ENCODE data around the gene STIL. TPM values are rescaled to one million over a fixed set of nuclear protein-coding genes. Genes with fewer than 3 reads are reported as not detected.

Gene STIL
- total and polyA plus RNA-seq, 4 donors, result 0.85 to 5.9 (median 1.4) TPM

DNA sequence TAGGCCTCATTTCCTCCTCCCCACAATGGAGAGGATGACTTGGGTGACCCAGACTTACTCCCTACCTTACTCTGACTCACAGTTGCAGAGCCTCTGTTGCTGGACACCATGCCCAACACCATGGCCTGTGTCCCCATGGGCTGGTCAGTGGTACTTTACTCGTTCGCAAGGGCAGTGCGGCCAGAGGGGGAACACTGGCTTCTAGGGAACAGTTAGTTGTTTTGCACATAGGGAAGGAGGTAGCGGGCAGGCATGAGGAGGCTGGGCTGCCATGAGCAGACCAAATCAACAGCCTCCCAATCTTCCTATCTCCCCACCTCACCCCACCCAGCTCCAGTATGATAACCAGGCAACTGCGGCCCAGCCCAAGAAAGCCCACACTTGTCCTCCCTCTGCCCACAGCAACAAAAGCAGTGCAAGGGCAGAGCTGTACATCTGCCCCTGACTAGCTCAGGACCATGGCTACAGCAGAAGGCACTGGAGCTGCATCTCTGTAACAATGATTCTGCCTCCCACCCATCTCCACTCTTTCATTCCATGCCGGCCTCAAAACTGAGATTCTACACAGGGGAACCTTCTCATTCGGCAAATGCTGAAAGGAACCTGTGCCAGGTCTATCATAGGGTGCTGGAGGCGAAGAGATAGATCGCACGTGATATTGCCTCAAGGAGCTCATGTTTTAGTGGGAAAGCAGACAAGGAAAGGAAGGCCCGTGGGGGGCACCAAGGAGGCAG lies 100.5 kb downstream of the STIL start:
- Histone ChIP-seq H3K4me1 (ENCODE audit: control insufficient read depth in 5 of 5, insufficient read depth in 5 of 5, low read length in 5 of 5) (peaks cover 0 to 6% (median 0%) of the 10 kb centered on the region in 5 donors), H3K9me3 (ENCODE audit: control insufficient read depth in 4 of 4, insufficient read depth in 3 of 4, low read length in 3 of 4) (no peaks in the 10 kb centered on the region), H3K27me3 (ENCODE audit: control insufficient read depth in 3 of 3, insufficient read depth in 3 of 3, low read length in 2 of 3) (peaks cover 0 to 8% (median 0%) of the 10 kb centered on the region in 3 donors), H3K36me3 (ENCODE audit: control insufficient read depth in 4 of 4, insufficient read depth in 4 of 4, low read length in 4 of 4) (no peaks in the 10 kb centered on the region), H3K4me3 (no peak overlapping the region), H3K27ac (ENCODE audit: low read depth in 1 of 2, low read length in 1 of 2) (peak overlapping the region in 1 of 2 donors; percentile 69), H3K9ac (ENCODE audit: insufficient read depth in 1 of 2, low read length in 2 of 2) (no peak overlapping the region)
- ATAC-seq (ENCODE audit: insufficient read depth, low FRiP score) (no peak), DNase-seq (no peak)
- TF ChIP-seq, protein P1, sequence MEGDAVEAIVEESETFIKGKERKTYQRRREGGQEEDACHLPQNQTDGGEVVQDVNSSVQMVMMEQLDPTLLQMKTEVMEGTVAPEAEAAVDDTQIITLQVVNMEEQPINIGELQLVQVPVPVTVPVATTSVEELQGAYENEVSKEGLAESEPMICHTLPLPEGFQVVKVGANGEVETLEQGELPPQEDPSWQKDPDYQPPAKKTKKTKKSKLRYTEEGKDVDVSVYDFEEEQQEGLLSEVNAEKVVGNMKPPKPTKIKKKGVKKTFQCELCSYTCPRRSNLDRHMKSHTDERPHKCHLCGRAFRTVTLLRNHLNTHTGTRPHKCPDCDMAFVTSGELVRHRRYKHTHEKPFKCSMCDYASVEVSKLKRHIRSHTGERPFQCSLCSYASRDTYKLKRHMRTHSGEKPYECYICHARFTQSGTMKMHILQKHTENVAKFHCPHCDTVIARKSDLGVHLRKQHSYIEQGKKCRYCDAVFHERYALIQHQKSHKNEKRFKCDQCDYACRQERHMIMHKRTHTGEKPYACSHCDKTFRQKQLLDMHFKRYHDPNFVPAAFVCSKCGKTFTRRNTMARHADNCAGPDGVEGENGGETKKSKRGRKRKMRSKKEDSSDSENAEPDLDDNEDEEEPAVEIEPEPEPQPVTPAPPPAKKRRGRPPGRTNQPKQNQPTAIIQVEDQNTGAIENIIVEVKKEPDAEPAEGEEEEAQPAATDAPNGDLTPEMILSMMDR (IDR thresholded peaks at IDR 0.05; ENCODE audit: control extremely low read depth, extremely low read depth), result no peak
- WGBS, 2 donors, result 83 to 85% methylated on average over 11 of the region's 11 CpGs

DNA sequence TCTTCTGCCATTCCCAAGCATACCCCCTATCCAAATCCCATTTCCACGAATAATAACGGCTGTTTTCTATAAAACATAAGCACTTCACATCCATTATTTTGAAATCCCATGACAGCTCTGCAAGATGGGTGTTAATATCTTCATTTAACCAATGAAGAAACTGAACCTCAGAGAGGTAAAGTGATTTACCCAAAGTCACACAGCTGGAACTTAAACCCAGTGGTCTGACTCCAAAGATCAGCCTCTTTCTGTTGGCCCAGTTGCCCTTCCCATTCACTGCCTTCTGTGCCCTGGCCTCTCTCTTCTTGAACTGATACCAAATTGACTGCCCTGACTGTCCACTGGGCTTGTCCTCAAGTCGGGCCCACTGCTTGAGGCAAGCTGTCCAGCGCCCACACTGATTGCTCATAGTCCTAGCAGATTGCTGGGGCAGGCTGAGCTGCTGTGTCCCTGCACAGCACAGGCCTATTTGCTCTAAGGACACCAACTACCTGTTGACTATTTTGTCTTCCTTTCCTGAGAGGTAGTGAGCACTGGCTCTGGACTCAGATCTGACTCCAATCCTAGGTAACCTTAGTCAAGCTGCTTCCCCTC lies 101.2 kb downstream of the STIL start:
- Histone ChIP-seq H3K4me1 (ENCODE audit: control insufficient read depth in 5 of 5, insufficient read depth in 5 of 5, low read length in 5 of 5) (peaks cover 0 to 6% (median 0%) of the 10 kb centered on the region in 5 donors), H3K36me3 (ENCODE audit: control insufficient read depth in 4 of 4, insufficient read depth in 4 of 4, low read length in 4 of 4) (no peaks in the 10 kb centered on the region), H3K27ac (ENCODE audit: low read depth in 1 of 2, low read length in 1 of 2) (peak overlapping the region; percentile 54 to 83), H3K9ac (ENCODE audit: insufficient read depth in 1 of 2, low read length in 2 of 2) (no peak overlapping the region), H3K4me3 (no peak overlapping the region), H3K27me3 (ENCODE audit: control insufficient read depth in 3 of 3, insufficient read depth in 3 of 3, low read length in 2 of 3) (peaks cover 0 to 13% (median 0%) of the 10 kb centered on the region in 3 donors), H3K9me3 (ENCODE audit: control insufficient read depth in 4 of 4, insufficient read depth in 3 of 4, low read length in 3 of 4) (no peaks in the 10 kb centered on the region)
- whole genome bisulfite sequencing, 2 donors, result 74 to 83% methylated on average over 4 of the region's 4 CpGs
- ATAC-seq (ENCODE audit: insufficient read depth, low FRiP score), result no peak
- no peak for DNase-seq
- TF ChIP-seq, protein P1 (IDR thresholded peaks at IDR 0.05; ENCODE audit: control extremely low read depth, extremely low read depth), result no peak

GRCh38 chr1:47211796-47212269 lies 102.1 kb downstream of the STIL start:
- Histone ChIP-seq H3K4me1 (ENCODE audit: control insufficient read depth in 5 of 5, insufficient read depth in 5 of 5, low read length in 5 of 5) (peaks cover 0 to 6% (median 0%) of the 10 kb centered on the region in 5 donors), H3K4me3 (no peak overlapping the region), H3K27me3 (ENCODE audit: control insufficient read depth in 3 of 3, insufficient read depth in 3 of 3, low read length in 2 of 3) (peaks cover 0 to 14% (median 0%) of the 10 kb centered on the region in 3 donors), H3K36me3 (ENCODE audit: control insufficient read depth in 4 of 4, insufficient read depth in 4 of 4, low read length in 4 of 4) (no peaks in the 10 kb centered on the region), H3K27ac (ENCODE audit: low read depth in 1 of 2, low read length in 1 of 2) (peak overlapping the region; percentile 54 to 83), H3K9ac (ENCODE audit: insufficient read depth in 1 of 2, low read length in 2 of 2) (no peak overlapping the region), H3K9me3 (ENCODE audit: control insufficient read depth in 4 of 4, insufficient read depth in 3 of 4, low read length in 3 of 4) (no peaks in the 10 kb centered on the region)
- peak; percentile 51 to 73 (median 66) for DNase-seq
- TF ChIP-seq, protein P1 (IDR thresholded peaks at IDR 0.05; ENCODE audit: control extremely low read depth, extremely low read depth), result no peak
- WGBS, 2 donors, result 12 to 41% methylated on average over 9 of the region's 9 CpGs
- ATAC-seq (ENCODE audit: insufficient read depth, low FRiP score), result peak; percentile 64

Measured in lung (tissue), 12 donors.